Measurements from ENCODE around the gene ZSCAN23.

DNA sequence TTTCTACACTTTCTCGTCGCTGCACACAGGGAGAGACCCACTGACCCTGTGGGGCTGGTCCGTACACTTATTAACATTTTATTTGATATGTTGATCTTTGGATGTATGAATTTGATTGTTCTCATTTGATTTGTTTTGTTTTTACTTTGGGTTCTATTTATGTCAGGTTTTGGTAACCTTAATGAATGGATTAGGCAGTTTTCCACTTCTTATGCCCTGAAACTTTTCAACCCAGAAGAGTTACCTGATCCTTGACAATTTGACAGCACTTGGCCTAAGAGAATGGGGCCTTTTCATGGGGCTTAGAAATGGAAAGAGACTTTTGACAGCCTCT, 48.7 kb upstream of the ZSCAN23 start:
- TF ChIP-seq EP300 (IDR thresholded peaks at IDR 0.05; ENCODE audit: low read depth) (no peak), POLR2AphosphoS5 (IDR thresholded peaks at IDR 0.05) (no peak), POLR2A (IDR thresholded peaks at IDR 0.05) (no peak)
- TF ChIP-seq, protein P1, sequence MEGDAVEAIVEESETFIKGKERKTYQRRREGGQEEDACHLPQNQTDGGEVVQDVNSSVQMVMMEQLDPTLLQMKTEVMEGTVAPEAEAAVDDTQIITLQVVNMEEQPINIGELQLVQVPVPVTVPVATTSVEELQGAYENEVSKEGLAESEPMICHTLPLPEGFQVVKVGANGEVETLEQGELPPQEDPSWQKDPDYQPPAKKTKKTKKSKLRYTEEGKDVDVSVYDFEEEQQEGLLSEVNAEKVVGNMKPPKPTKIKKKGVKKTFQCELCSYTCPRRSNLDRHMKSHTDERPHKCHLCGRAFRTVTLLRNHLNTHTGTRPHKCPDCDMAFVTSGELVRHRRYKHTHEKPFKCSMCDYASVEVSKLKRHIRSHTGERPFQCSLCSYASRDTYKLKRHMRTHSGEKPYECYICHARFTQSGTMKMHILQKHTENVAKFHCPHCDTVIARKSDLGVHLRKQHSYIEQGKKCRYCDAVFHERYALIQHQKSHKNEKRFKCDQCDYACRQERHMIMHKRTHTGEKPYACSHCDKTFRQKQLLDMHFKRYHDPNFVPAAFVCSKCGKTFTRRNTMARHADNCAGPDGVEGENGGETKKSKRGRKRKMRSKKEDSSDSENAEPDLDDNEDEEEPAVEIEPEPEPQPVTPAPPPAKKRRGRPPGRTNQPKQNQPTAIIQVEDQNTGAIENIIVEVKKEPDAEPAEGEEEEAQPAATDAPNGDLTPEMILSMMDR (IDR thresholded peaks at IDR 0.05) = no peak

All from transverse colon (tissue), 4 donors.